Astrocyte (in vitro differentiated cells and primary cell): ENCODE measurements around the gene RIPK1.
"Not testable (repeated sequence)": the region's sequence is repeated elsewhere in the genome, so short reads cannot be mapped to it uniquely, and the experiment has no call there.

Source experiments
- EZH2 ChIP-seq: IDR thresholded peaks from 2 replicates; pipeline ENCODE4 v1.6.1; 2012; ENCODE audit warnings: mild to moderate bottlenecking, low read length, inconsistent platforms; ENCODE audit not compliant: insufficient read depth
- TF ChIP-seq, protein P1 (sequence below): IDR thresholded peaks from 2 replicates; pipeline ENCODE4 v1.5.1; 2011; ENCODE audit warnings: low read depth, mild to moderate bottlenecking, inconsistent platforms, low read length, moderate library complexity; ENCODE audit not compliant: insufficient read depth

DNA sequence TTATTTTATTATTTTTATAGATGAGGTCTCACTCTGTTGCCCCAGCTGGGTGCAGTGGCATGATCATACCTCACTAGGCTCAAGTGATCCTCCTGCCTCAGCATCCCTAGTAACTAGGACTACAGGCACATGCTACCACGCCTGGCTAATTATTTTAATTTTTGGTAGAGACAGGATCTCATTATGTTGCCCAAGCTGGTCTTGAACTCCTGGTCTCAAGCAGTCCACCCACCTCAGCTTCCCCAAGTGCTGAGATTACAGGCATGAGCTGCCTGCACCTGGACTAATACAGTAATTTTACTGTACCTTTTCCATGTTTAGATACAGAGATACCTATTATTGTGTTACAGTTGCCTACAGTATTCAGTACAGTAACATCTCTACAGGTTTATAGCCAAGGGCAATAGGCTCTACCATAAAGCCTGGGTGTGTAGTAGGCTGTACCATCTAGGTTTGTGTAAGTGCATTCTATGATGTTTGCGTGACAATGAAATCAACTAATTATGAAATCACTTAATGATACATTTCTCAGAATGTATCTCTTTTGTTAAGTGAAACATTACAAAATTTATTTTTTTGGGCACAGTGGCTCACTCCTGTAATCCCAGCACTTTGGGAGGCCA is 47.2 kb upstream of the RIPK1 start:
- TF ChIP-seq, protein P1, sequence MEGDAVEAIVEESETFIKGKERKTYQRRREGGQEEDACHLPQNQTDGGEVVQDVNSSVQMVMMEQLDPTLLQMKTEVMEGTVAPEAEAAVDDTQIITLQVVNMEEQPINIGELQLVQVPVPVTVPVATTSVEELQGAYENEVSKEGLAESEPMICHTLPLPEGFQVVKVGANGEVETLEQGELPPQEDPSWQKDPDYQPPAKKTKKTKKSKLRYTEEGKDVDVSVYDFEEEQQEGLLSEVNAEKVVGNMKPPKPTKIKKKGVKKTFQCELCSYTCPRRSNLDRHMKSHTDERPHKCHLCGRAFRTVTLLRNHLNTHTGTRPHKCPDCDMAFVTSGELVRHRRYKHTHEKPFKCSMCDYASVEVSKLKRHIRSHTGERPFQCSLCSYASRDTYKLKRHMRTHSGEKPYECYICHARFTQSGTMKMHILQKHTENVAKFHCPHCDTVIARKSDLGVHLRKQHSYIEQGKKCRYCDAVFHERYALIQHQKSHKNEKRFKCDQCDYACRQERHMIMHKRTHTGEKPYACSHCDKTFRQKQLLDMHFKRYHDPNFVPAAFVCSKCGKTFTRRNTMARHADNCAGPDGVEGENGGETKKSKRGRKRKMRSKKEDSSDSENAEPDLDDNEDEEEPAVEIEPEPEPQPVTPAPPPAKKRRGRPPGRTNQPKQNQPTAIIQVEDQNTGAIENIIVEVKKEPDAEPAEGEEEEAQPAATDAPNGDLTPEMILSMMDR: not testable (repeated sequence)
- TF ChIP-seq EZH2: not testable (repeated sequence)
